Measurements from ENCODE around the gene UGT1A8.

DNA sequence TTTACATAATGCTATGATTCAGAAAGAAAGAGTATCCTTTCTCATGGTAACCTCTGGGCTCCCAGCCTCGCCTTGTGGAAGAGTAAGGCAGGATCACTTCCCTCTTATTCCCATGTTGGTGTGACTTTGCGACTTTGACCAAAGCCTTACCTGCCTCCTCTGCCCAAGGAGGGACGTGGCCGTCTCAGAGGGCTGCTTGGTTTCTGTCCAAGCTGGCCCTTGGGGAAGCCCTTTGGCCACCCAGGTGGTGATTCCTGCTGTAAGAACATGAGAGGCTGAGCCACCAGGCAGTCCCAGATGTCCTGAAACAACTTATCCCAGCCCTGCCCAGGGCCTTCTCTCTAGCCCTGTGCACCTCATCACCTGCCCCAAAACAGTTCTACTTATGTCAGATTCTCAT lies 81.3 kb downstream of the UGT1A8 start:
- TF ChIP-seq, protein P1, sequence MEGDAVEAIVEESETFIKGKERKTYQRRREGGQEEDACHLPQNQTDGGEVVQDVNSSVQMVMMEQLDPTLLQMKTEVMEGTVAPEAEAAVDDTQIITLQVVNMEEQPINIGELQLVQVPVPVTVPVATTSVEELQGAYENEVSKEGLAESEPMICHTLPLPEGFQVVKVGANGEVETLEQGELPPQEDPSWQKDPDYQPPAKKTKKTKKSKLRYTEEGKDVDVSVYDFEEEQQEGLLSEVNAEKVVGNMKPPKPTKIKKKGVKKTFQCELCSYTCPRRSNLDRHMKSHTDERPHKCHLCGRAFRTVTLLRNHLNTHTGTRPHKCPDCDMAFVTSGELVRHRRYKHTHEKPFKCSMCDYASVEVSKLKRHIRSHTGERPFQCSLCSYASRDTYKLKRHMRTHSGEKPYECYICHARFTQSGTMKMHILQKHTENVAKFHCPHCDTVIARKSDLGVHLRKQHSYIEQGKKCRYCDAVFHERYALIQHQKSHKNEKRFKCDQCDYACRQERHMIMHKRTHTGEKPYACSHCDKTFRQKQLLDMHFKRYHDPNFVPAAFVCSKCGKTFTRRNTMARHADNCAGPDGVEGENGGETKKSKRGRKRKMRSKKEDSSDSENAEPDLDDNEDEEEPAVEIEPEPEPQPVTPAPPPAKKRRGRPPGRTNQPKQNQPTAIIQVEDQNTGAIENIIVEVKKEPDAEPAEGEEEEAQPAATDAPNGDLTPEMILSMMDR (IDR thresholded peaks at IDR 0.05): no peak
- TF ChIP-seq EP300 (IDR thresholded peaks at IDR 0.05) (no peak), POLR2A (IDR thresholded peaks at IDR 0.05; ENCODE audit: low read depth) (no peak), POLR2AphosphoS5 (IDR thresholded peaks at IDR 0.05) (no peak)

Data from esophagus muscularis mucosa (tissue), 4 donors.